ENCODE measurements around the gene PEMT. TPM values are rescaled to one million over a fixed set of nuclear protein-coding genes. Genes with fewer than 3 reads are reported as not detected.

PEMT gene
- total and polyA plus RNA-seq, 9 of the 15 experiments (the other 6 are each of a cell fraction or from before 2014, with no cell fraction given): 1.4 to 36.4 (median 13.6) TPM

DNA sequence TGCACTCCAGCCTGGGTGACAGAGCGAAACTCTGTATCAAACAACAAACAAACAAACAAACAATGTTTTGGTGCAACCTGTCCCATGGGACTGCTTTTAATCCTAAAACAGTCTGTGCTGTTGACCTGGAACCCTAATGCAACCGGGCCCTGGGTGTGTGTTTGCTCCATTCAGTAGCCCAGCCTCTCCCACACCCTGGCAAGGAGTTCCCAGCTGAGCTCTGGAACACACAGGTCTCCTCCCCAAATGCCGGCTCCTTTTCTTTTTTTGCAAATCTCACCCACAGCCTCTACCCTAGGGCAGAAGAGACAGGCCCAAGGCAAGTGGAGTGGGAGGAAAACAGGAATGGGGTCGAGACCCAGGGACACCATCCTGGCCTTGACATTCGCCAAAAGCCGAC is 65.6 kb downstream of the PEMT start:
- no peak for TF ChIP-seq SPI1 (IDR thresholded peaks at IDR 0.05; ENCODE audit: borderline replicate concordance, low read depth, low read length)
- no peak for TF ChIP-seq ZZZ3 (IDR thresholded peaks at IDR 0.05)
- TF ChIP-seq RBM25 (IDR thresholded peaks at IDR 0.05; ENCODE audit: low read depth, low read length, severe bottlenecking): no peak
- TF ChIP-seq ZNF507 (tag; conservative IDR thresholded peaks at IDR 0.05): no peak
- TF ChIP-seq, protein P1, sequence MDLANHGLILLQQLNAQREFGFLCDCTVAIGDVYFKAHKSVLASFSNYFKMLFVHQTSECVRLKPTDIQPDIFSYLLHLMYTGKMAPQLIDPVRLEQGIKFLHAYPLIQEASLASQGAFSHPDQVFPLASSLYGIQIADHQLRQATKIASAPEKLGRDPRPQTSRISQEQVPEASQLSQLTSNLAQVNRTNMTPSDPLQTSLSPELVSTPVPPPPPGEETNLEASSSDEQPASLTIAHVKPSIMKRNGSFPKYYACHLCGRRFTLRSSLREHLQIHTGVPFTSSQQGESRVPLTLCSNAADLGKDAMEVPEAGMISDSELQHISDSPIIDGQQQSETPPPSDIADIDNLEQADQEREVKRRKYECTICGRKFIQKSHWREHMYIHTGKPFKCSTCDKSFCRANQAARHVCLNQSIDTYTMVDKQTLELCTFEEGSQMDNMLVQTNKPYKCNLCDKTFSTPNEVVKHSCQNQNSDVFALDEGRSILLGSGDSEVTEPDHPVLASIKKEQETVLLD (IDR thresholded peaks at IDR 0.05): no peak
- no peak for ATAC-seq
- in situ Hi-C loops (cut with MboI) (no loop called here), intact Hi-C loops (cut with micrococcal nuclease) (no loop called here)
- Histone ChIP-seq H3K79me2 (ENCODE audit: control insufficient read depth, insufficient read depth, low read length) (no peaks in the 10 kb centered on the region), H3K4me1 (replicated peaks in 1 of 2; ENCODE audit: control insufficient read depth in 2 of 2, insufficient read depth in 2 of 2, low read length in 2 of 2) (peaks cover 0 to 14% of the 10 kb centered on the region in 2 experiments; a peak in 2 of 5 replicates), H3K9me3 (replicated peaks; ENCODE audit: control insufficient read depth, insufficient read depth, low read depth, low read length) (no peaks in the 10 kb centered on the region), H4K20me1 (replicated peaks; ENCODE audit: control insufficient read depth, insufficient read depth, low read length) (no peaks in the 10 kb centered on the region), H3K4me3 (no peak overlapping the region), H3K9ac (ENCODE audit: insufficient read depth in 1 of 2, low read depth in 2 of 2, low read length in 2 of 2) (no peak overlapping the region), H3K27ac (ENCODE audit: extremely low read depth, low read depth, low read length) (no peak overlapping the region), H3K4me2 (ENCODE audit: insufficient read depth, low read length) (no peak overlapping the region), H3K36me3 (ENCODE audit: control insufficient read depth, insufficient read depth, low read length) (no peaks in the 10 kb centered on the region), H2AFZ (ENCODE audit: low read depth, low read length) (no peak overlapping the region), H3K27me3 (ENCODE audit: control insufficient read depth in 2 of 2, insufficient read depth in 2 of 2, low read length in 2 of 2) (no peaks in the 10 kb centered on the region), H3K9me1 (ENCODE audit: control insufficient read depth, insufficient read depth, low read length) (no peaks in the 10 kb centered on the region)
- no peak for DNase-seq (ENCODE audit: extremely low read depth in 1 of 4, low spot score in 3 of 4)
- POLR2A ChIA-PET: interaction anchor here (1.1 kb wide), 1 partner anchor 13 kb away, joined by 6 read pairs; no protein-coding TSS in a partner anchor
- no TSS peak for BruUV-seq (replicated peaks)
- WGBS (ENCODE audit: insufficient coverage, low coverage, missing lambda C conversion rate): 71% methylated on average over 2 of the region's 6 CpGs
- FAIRE-seq: no peak
- CTCF ChIA-PET (ENCODE audit: low intra/inter-chr PET ratio): no interaction called here

Measured in K562 (cell line).